Stomach (tissue), 4 donors: Measurements from ENCODE around the gene TP63.

ENCODE experiments used
- EP300 ChIP-seq: sonication (generic); formaldehyde crosslinking; IDR thresholded peaks from one replicate; pipeline ENCODE4 v1.6.1; 2017; ENCODE audit warnings: antibody characterized with exemption
- POLR2AphosphoS5 ChIP-seq, 3 donors: sonication (generic); formaldehyde crosslinking; IDR thresholded peaks; one replicate each; pipeline ENCODE4 v1.6.1; 2016; ENCODE audit warnings: antibody characterized with exemption in 3 of 3
- TF ChIP-seq, protein P1 (sequence below), 7 experiments: fragments of 450-650 bp in 4 of 7; fragments of 200-600 bp in 3 of 7; sonication (generic) in 3 of 7; IDR thresholded peaks; one replicate each; pipeline ENCODE4 v1.5.1; 2016 to 2019; ENCODE audit warnings: antibody characterized with exemption in 7 of 7, control low read depth in 2 of 7, mild to moderate bottlenecking in 1 of 7

DNA sequence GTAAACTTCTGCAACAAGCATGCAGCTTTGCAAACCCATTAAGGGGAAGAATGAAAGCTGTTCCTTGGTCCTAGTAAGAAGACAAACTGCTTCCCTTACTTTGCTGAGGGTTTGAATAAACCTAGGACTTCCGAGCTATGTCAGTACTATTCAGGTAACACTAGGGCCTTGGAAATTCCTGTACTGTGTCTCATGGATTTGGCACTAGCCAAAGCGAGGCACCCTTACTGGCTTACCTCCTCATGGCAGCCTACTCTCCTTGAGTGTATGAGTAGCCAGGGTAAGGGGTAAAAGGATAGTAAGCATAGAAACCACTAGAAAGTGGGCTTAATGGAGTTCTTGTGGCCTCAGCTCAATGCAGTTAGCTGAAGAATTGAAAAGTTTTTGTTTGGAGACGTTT, 265.3 kb downstream of the TP63 start:
- TF ChIP-seq, protein P1, sequence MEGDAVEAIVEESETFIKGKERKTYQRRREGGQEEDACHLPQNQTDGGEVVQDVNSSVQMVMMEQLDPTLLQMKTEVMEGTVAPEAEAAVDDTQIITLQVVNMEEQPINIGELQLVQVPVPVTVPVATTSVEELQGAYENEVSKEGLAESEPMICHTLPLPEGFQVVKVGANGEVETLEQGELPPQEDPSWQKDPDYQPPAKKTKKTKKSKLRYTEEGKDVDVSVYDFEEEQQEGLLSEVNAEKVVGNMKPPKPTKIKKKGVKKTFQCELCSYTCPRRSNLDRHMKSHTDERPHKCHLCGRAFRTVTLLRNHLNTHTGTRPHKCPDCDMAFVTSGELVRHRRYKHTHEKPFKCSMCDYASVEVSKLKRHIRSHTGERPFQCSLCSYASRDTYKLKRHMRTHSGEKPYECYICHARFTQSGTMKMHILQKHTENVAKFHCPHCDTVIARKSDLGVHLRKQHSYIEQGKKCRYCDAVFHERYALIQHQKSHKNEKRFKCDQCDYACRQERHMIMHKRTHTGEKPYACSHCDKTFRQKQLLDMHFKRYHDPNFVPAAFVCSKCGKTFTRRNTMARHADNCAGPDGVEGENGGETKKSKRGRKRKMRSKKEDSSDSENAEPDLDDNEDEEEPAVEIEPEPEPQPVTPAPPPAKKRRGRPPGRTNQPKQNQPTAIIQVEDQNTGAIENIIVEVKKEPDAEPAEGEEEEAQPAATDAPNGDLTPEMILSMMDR (IDR thresholded peaks at IDR 0.05): no peak
- TF ChIP-seq EP300 (no peak), POLR2AphosphoS5 (IDR thresholded peaks at IDR 0.05) (no peak)
